H1 (cell line): Measurements from ENCODE around the gene CREBBP. TPM values are rescaled to one million over a fixed set of nuclear protein-coding genes. Genes with fewer than 3 reads are reported as not detected.

Experiments used
- CTCF ChIA-PET: fragments of 300-600 bp; sonication (Branson Sonifier 250); formaldehyde crosslinking; loops from one replicate; lab custom pipeline; 2021; ENCODE audit not compliant: partially characterized antibody; lab: Charles Lee
- POLR2A ChIA-PET: fragments of 300-600 bp; sonication (Branson Sonifier 250); formaldehyde crosslinking; loops from one replicate; lab custom pipeline; 2021; ENCODE audit warnings: inconsistent platforms; ENCODE audit not compliant: partially characterized antibody; lab: Charles Lee
- DNase-seq, 2 experiments: peaks; one replicate each; pipeline versions ENCODE4 v3.0.0 to v3.0.0-alpha.2; 2010 to 2022; ENCODE audit warnings: low spot score in 2 of 2, low read depth in 1 of 2, mixed read lengths in 1 of 2
- FAIRE-seq: peaks from 2 replicates; lab custom pipeline; 2011; peaks lifted over from hg19 to GRCh38; lab: Jason Lieb, UNC
- H2AFZ ChIP-seq: 2 replicates; pipeline ENCODE4 v1.8.1; 2012; ENCODE audit warnings: low read length, inconsistent platforms
- H2AK5ac ChIP-seq: 2 replicates; pipeline ENCODE4 v1.6.1; 2013; ENCODE audit warnings: low read depth, low read length
- H2BK120ac ChIP-seq: replicated peaks from 2 replicates; pipeline ENCODE3; 2013; ENCODE audit warnings: low read depth, low read length, inconsistent platforms
- H2BK12ac ChIP-seq: 2 replicates; pipeline ENCODE4 v1.6.1; 2013; ENCODE audit warnings: low read depth, low read length
- H2BK15ac ChIP-seq: 2 replicates; pipeline ENCODE4 v1.6.1; 2013; ENCODE audit warnings: low read length
- H2BK20ac ChIP-seq: 2 replicates; pipeline ENCODE4 v1.6.1; 2013; ENCODE audit warnings: low read length
- H2BK5ac ChIP-seq: 2 replicates; pipeline ENCODE4 v1.6.1; 2013; ENCODE audit warnings: low read depth, low read length
- H3K14ac ChIP-seq: 2 replicates; pipeline ENCODE4 v1.6.1; 2013; ENCODE audit warnings: inconsistent platforms; ENCODE audit not compliant: insufficient read length
- H3K18ac ChIP-seq: 2 replicates; pipeline ENCODE4 v1.6.1; 2013; ENCODE audit warnings: low read length; ENCODE audit errors: extremely low read depth
- H3K23ac ChIP-seq: 2 replicates; pipeline ENCODE4 v1.6.1; 2013; ENCODE audit warnings: inconsistent platforms; ENCODE audit not compliant: insufficient read length
- H3K23me2 ChIP-seq: 2 replicates; pipeline ENCODE4 v1.6.1; 2013; ENCODE audit warnings: low read depth, low read length
- H3K27ac ChIP-seq: 2 replicates; pipeline ENCODE4 v1.6.1; 2011; ENCODE audit warnings: low read depth, low read length, inconsistent platforms
- H3K27me3 ChIP-seq, 4 experiments: replicated peaks in 1 of 4; 1 replicate in 1 of 4; 2 replicates in 3 of 4; pipeline versions ENCODE4 v1.6.1 to v1.8.1; 2011 to 2013; ENCODE audit warnings: low read length in 3 of 4, mild to moderate bottlenecking in 3 of 4, inconsistent platforms in 2 of 4, mixed read lengths in 2 of 4, moderate library complexity in 1 of 4; ENCODE audit not compliant: control insufficient read depth in 3 of 4, insufficient read depth in 3 of 4; ENCODE audit errors: extremely low read depth in 1 of 4
- H3K36me3 ChIP-seq, 4 experiments: 2 replicates each; pipeline versions ENCODE4 v1.6.1 to v1.8.1; 2011 to 2013; ENCODE audit warnings: mild to moderate bottlenecking in 4 of 4, low read length in 3 of 4, moderate library complexity in 2 of 4, control low read depth in 1 of 4, inconsistent platforms in 1 of 4; ENCODE audit not compliant: insufficient read depth in 4 of 4, control insufficient read depth in 2 of 4
- H3K4ac ChIP-seq: replicated peaks from 2 replicates; pipeline ENCODE3; 2013; ENCODE audit warnings: low read length, low read depth, mixed read lengths, inconsistent platforms; ENCODE audit not compliant: insufficient read length
- H3K4me1 ChIP-seq, 4 experiments: replicated peaks in 1 of 4; 1 replicate in 1 of 4; 2 replicates in 3 of 4; pipeline versions ENCODE4 v1.6.1 to v1.8.1; 2011 to 2013; ENCODE audit warnings: low read length in 3 of 4, inconsistent platforms in 2 of 4, mixed read lengths in 1 of 4; ENCODE audit not compliant: insufficient read depth in 4 of 4, control insufficient read depth in 3 of 4
- H3K4me2 ChIP-seq, 2 experiments: 2 replicates each; pipeline versions ENCODE4 v1.6.1 to v1.8.1; 2011 to 2013; ENCODE audit warnings: low read depth in 2 of 2, low read length in 2 of 2, control low read depth in 1 of 2, inconsistent platforms in 1 of 2, mild to moderate bottlenecking in 1 of 2; ENCODE audit not compliant: insufficient read depth in 1 of 2
- H3K4me3 ChIP-seq, 4 experiments: fragments of 200-600, 300-600 bp in 1 of 4; sonication (generic), shearing (Covaris generic), sonication (Bioruptor Twin) in 1 of 4; 2 replicates each; pipeline versions ENCODE4 v1.5.1 to v1.8.1; 2011 to 2016; ENCODE audit warnings: low read length in 4 of 4, low read depth in 3 of 4, control low read depth in 2 of 4, inconsistent platforms in 2 of 4, mild to moderate bottlenecking in 2 of 4, mixed read lengths in 1 of 4, moderate library complexity in 1 of 4; ENCODE audit not compliant: insufficient read depth in 2 of 4; ENCODE audit errors: extremely low read depth in 1 of 4
- H3K56ac ChIP-seq: replicated peaks from 2 replicates; pipeline ENCODE3; 2013; ENCODE audit warnings: low read depth, mild to moderate bottlenecking, mixed read lengths, low read length, inconsistent platforms; ENCODE audit not compliant: insufficient read length
- H3K79me1 ChIP-seq: 2 replicates; pipeline ENCODE4 v1.6.1; 2013; ENCODE audit warnings: low read depth, low read length, control low read depth
- H3K79me2 ChIP-seq, 2 experiments: 2 replicates each; pipeline versions ENCODE4 v1.6.1 to v1.8.1; 2012 to 2013; ENCODE audit warnings: low read length in 2 of 2, mild to moderate bottlenecking in 2 of 2, inconsistent platforms in 1 of 2; ENCODE audit not compliant: insufficient read depth in 2 of 2, control insufficient read depth in 1 of 2
- H3K9ac ChIP-seq, 4 experiments: replicated peaks in 1 of 4; 1 replicate in 1 of 4; 2 replicates in 3 of 4; pipeline versions ENCODE4 v1.6.1 to v1.8.1; 2011 to 2013; ENCODE audit warnings: low read depth in 3 of 4, low read length in 3 of 4, control low read depth in 2 of 4, mild to moderate bottlenecking in 2 of 4, moderate library complexity in 2 of 4, inconsistent platforms in 1 of 4; ENCODE audit errors: extremely low read depth in 1 of 4
- H3K9me3 ChIP-seq, 2 experiments: 2 replicates each; pipeline versions ENCODE4 v1.6.1 to v1.8.1; 2012 to 2013; ENCODE audit warnings: mild to moderate bottlenecking in 2 of 2, moderate library complexity in 2 of 2, control low read depth in 1 of 2, inconsistent platforms in 1 of 2, low read depth in 1 of 2, low read length in 1 of 2, mixed read lengths in 1 of 2; ENCODE audit not compliant: insufficient read depth in 2 of 2
- H4K20me1 ChIP-seq, 2 experiments: replicated peaks in 1 of 2; 2 replicates each; pipeline versions ENCODE3 to v1.8.1; 2011 to 2013; ENCODE audit warnings: inconsistent platforms in 2 of 2, low read length in 2 of 2, mild to moderate bottlenecking in 1 of 2; ENCODE audit not compliant: insufficient read depth in 2 of 2, control insufficient read depth in 1 of 2
- H4K5ac ChIP-seq: 2 replicates; pipeline ENCODE4 v1.6.1; 2013; ENCODE audit warnings: low read length, low read depth, mixed read lengths, inconsistent platforms; ENCODE audit not compliant: insufficient read length
- H4K8ac ChIP-seq: 2 replicates; pipeline ENCODE4 v1.8.0; 2013; ENCODE audit warnings: mild to moderate bottlenecking, moderate library complexity, low read length, inconsistent platforms; ENCODE audit not compliant: insufficient read depth; ENCODE audit errors: extremely low read depth
- H4K91ac ChIP-seq: replicated peaks from 2 replicates; pipeline ENCODE3; 2013; ENCODE audit warnings: low read length, mixed read lengths, inconsistent platforms; ENCODE audit not compliant: insufficient read length
- BCL11A ChIP-seq, 2 experiments: IDR thresholded peaks; one replicate each; pipeline ENCODE4 v1.6.1; 2011; ENCODE audit warnings: low read depth in 2 of 2, low read length in 2 of 2, mild to moderate bottlenecking in 2 of 2
- CBX5 ChIP-seq: fragments of 300-800, 300-1000 bp; sonication (generic); IDR thresholded peaks from 2 replicates; pipeline ENCODE4 v1.7.1; 2016; ENCODE audit warnings: antibody characterized with exemption, low read length, low read depth
- CEBPB ChIP-seq: IDR thresholded peaks from 2 replicates; pipeline ENCODE4 v1.6.1; 2012; ENCODE audit warnings: low read depth, low read length
- CHD1 ChIP-seq: IDR thresholded peaks from 2 replicates; pipeline ENCODE4 v1.6.1; 2012; ENCODE audit warnings: low read depth, low read length, improper control_type of control experiment
- FOSL1 ChIP-seq: IDR thresholded peaks from 2 replicates; pipeline ENCODE4 v1.6.1; 2011; ENCODE audit warnings: mild to moderate bottlenecking, low read depth, low read length, moderate library complexity; ENCODE audit not compliant: insufficient read depth
- KDM4A ChIP-seq: IDR thresholded peaks from one replicate; pipeline ENCODE4 v1.7.1; 2012; ENCODE audit warnings: low read depth, mild to moderate bottlenecking, moderate library complexity, low read length, inconsistent platforms; ENCODE audit not compliant: severe bottlenecking
- POLR2AphosphoS5 ChIP-seq: IDR thresholded peaks from 2 replicates; pipeline ENCODE4 v1.6.1; 2011; ENCODE audit warnings: low read depth, low read length
- RAD21 ChIP-seq, 2 experiments: IDR thresholded peaks in 1 of 2; conservative IDR thresholded peaks in 1 of 2; 2 replicates each; pipeline ENCODE4 v1.6.1; 2011; ENCODE audit warnings: low read depth in 2 of 2, low read length in 2 of 2, improper control_type of control experiment in 1 of 2, inconsistent platforms in 1 of 2, mild to moderate bottlenecking in 1 of 2, moderate library complexity in 1 of 2
- RXRA ChIP-seq: IDR thresholded peaks from 2 replicates; pipeline ENCODE4 v1.6.1; 2011; ENCODE audit warnings: low read depth, mild to moderate bottlenecking, low read length, moderate library complexity; ENCODE audit not compliant: insufficient read depth
- SIN3A ChIP-seq, 2 experiments: IDR thresholded peaks in 1 of 2; conservative IDR thresholded peaks in 1 of 2; 2 replicates each; pipeline ENCODE4 v1.6.1; 2011 to 2012; ENCODE audit warnings: low read length in 2 of 2, improper control_type of control experiment in 1 of 2, low read depth in 1 of 2, mild to moderate bottlenecking in 1 of 2
- SP1 ChIP-seq: IDR thresholded peaks from 2 replicates; pipeline ENCODE4 v1.6.1; 2011; ENCODE audit warnings: low read depth, low read length
- SP2 ChIP-seq: IDR thresholded peaks from 2 replicates; pipeline ENCODE4 v1.6.1; 2012; ENCODE audit warnings: mild to moderate bottlenecking, low read length, inconsistent platforms
- SUZ12 ChIP-seq: fragments of 200-600 bp; sonication (generic); IDR thresholded peaks from 2 replicates; pipeline ENCODE4 v1.6.1; 2012; ENCODE audit warnings: mild to moderate bottlenecking, inconsistent platforms, low read length, moderate library complexity, mixed read lengths
- TEAD4 ChIP-seq: IDR thresholded peaks from 2 replicates; pipeline ENCODE4 v1.6.1; 2012; ENCODE audit warnings: low read depth, low read length, inconsistent platforms, mixed read lengths
- WGBS, 2 experiments: shearing (Covaris generic) in 1 of 2; methylation state at CpG; one replicate each; pipeline versions ENCODE4 v1.1.6 to v1.1.7; 2013 to 2015; ENCODE audit warnings: low lambda C conversion rate in 2 of 2, mixed read lengths in 2 of 2, inconsistent platforms in 1 of 2, low coverage in 1 of 2, missing lambda C conversion rate in 1 of 2; ENCODE audit not compliant: insufficient replicate concordance in 2 of 2, insufficient coverage in 1 of 2, insufficient read length in 1 of 2; ENCODE audit errors: extremely low coverage in 1 of 2, missing lambda C conversion rate in 1 of 2; 5-methylcytosine and 5-hydroxymethylcytosine counted together
- polyA plus RNA-seq, 7 experiments: library from polyadenylated mRNA; depleted of rRNA in 3 of 7; stranded (reverse) in 5 of 7; unstranded in 2 of 7; fragments of >200 nt in 5 of 7; fragments of 200-250 nt in 2 of 7; gene quantifications; 1 replicate in 5 of 7; 2 replicates in 1 of 7; 4 replicates in 1 of 7; pipeline versions ENCODE4 v1.2.1 to v1.2.3, GENCODE V29; 2011 to 2013; ENCODE audit warnings: missing spikeins in 2 of 7, mixed read lengths in 2 of 7
- total RNA-seq: library from RNA; stranded (reverse); fragmentation: NEBNext Ultra II Directional; extraction: Animal tissue kit (Norgen Biotek cat#: 25700); gene quantifications from 2 replicates; pipeline ENCODE4 v1.2.1, GENCODE V29; 2021

CREBBP gene
- total and polyA plus RNA-seq, 2 of the 8 experiments (the other 6 are each of a cell fraction or from before 2014, with no cell fraction given), result 10.0 to 60.1 TPM

- Histone ChIP-seq H2BK15ac (no peak overlapping the region), H3K9me3 (no peaks in the 10 kb centered on the region), H3K23me2 (no peaks in the 10 kb centered on the region), H4K8ac (no peak overlapping the region), H3K4me3 (no peak overlapping the region), H2BK12ac (no peak overlapping the region), H2AK5ac (no peak overlapping the region), H3K4ac (no peak overlapping the region), H2BK120ac (no peak overlapping the region), H2AFZ (no peak overlapping the region), H3K4me2 (no peak overlapping the region), H2BK5ac (no peak overlapping the region), H3K27me3 (no peaks in the 10 kb centered on the region), H3K9ac (no peak overlapping the region), H3K18ac (no peak overlapping the region), H3K79me1 (no peaks in the 10 kb centered on the region; the same call in 1 of the 2 replicates), H3K14ac (no peak overlapping the region), H3K36me3 (peaks cover 23 to 59% (median 51%) of the 10 kb centered on the region in 4 experiments; a peak in 6 of 8 replicates), H4K20me1 (peaks cover 3% of the 10 kb centered on the region in 2 experiments), H3K4me1 (no peaks in the 10 kb centered on the region; a peak in 1 of 7 replicates), H4K91ac (no peak overlapping the region), H4K5ac (no peak overlapping the region), H3K27ac (no peak overlapping the region), H3K56ac (no peak overlapping the region), H3K79me2 (no peaks in the 10 kb centered on the region), H3K23ac (no peak overlapping the region), H2BK20ac (no peak overlapping the region)
- CTCF ChIA-PET, result interaction anchor here (0.6 to 1.4 kb wide), 3 partner anchors 44 to 617 kb away, joined by 3 read pairs; no protein-coding TSS in a partner anchor
- POLR2A ChIA-PET, result no interaction called here
- FAIRE-seq (no peak), DNase-seq (no peak)
- WGBS, 2 experiments, result 96% methylated on average over 25 of the region's 25 CpGs; no CpG with 5 or more reads in 1 of the 2 experiments
- TF ChIP-seq RXRA (no peak), RAD21 (IDR thresholded peaks at IDR 0.05 in 1 of 2, conservative IDR thresholded peaks at IDR 0.05 in 1 of 2; ENCODE audit: low read depth in 2 of 2, low read length in 2 of 2) (no peak), BCL11A (IDR thresholded peaks at IDR 0.05; ENCODE audit: low read depth in 2 of 2, low read length in 2 of 2) (no peak), SUZ12 (no peak), SP2 (no peak), POLR2AphosphoS5 (no peak), TEAD4 (no peak), SP1 (no peak), SIN3A (conservative IDR thresholded peaks at IDR 0.05 in 1 of 2, IDR thresholded peaks at IDR 0.05 in 1 of 2; ENCODE audit: low read depth in 1 of 2, low read length in 2 of 2) (no peak), CBX5 (no peak), KDM4A (no peak), CEBPB (no peak), CHD1 (no peak), FOSL1 (no peak)
These were observed 145.7 kb downstream of the CREBBP start for GRCh38 chr16:3734758-3735221.
